Astrocyte (in vitro differentiated cells and primary cell): ENCODE data around the gene HNRNPUL2. TPM values are rescaled to one million over a fixed set of nuclear protein-coding genes. Genes with fewer than 3 reads are reported as not detected.

Experiments
- DNase-seq: peaks from one replicate; pipeline ENCODE4 v3.0.0-alpha.2; 2010; ENCODE audit warnings: low read depth
- FAIRE-seq: peaks from 2 replicates; lab custom pipeline; 2011; peaks lifted over from hg19 to GRCh38; lab: Jason Lieb, UNC
- H2AFZ ChIP-seq: 2 replicates; pipeline ENCODE4 v1.6.0; 2012; ENCODE audit warnings: low read depth, low read length, inconsistent platforms
- H3K27ac ChIP-seq: 2 replicates; pipeline ENCODE4 v1.5.1; 2011; ENCODE audit warnings: low read depth, low read length, inconsistent platforms
- H3K27me3 ChIP-seq: 2 replicates; pipeline ENCODE4 v1.6.0; 2011; ENCODE audit warnings: low read length, inconsistent platforms; ENCODE audit not compliant: insufficient read depth
- H3K36me3 ChIP-seq: 2 replicates; pipeline ENCODE4 v1.5.1; 2011; ENCODE audit warnings: low read length, inconsistent platforms; ENCODE audit not compliant: insufficient read depth
- H3K4me1 ChIP-seq: 2 replicates; pipeline ENCODE4 v1.5.1; 2011; ENCODE audit warnings: low read length, inconsistent platforms; ENCODE audit not compliant: insufficient read depth
- H3K4me2 ChIP-seq: 2 replicates; pipeline ENCODE4 v1.6.0; 2012; ENCODE audit warnings: low read length, inconsistent platforms
- H3K4me3 ChIP-seq: 2 replicates; pipeline ENCODE4 v1.5.1; 2011; ENCODE audit warnings: low read depth, mild to moderate bottlenecking, low read length, inconsistent platforms; ENCODE audit not compliant: insufficient read depth
- H3K79me2 ChIP-seq: 2 replicates; pipeline ENCODE4 v1.6.0; 2012; ENCODE audit warnings: mild to moderate bottlenecking, low read length, inconsistent platforms; ENCODE audit not compliant: insufficient read depth
- H3K9ac ChIP-seq: 2 replicates; pipeline ENCODE4 v1.6.0; 2012; ENCODE audit warnings: mild to moderate bottlenecking, low read length, inconsistent platforms
- H3K9me3 ChIP-seq: 2 replicates; pipeline ENCODE4 v1.5.1; 2012; ENCODE audit warnings: low read depth, mild to moderate bottlenecking, low read length, inconsistent platforms; ENCODE audit not compliant: insufficient read depth
- H4K20me1 ChIP-seq: 2 replicates; pipeline ENCODE4 v1.6.0; 2012; ENCODE audit warnings: low read length, inconsistent platforms; ENCODE audit not compliant: insufficient read depth
- H3K27ac Mint-ChIP-seq: one replicate; pipeline ENCODE4 v1.8.0; 2021; ENCODE audit warnings: mild to moderate bottlenecking, mixed read lengths; ENCODE audit not compliant: unreplicated experiment
- H3K27me3 Mint-ChIP-seq: one replicate; pipeline ENCODE4 v1.8.0; 2021; ENCODE audit warnings: low read depth, mixed read lengths; ENCODE audit not compliant: unreplicated experiment
- H3K36me3 Mint-ChIP-seq: one replicate; pipeline ENCODE4 v1.8.0; 2021; ENCODE audit warnings: low read depth, mixed read lengths; ENCODE audit not compliant: unreplicated experiment
- H3K4me1 Mint-ChIP-seq: one replicate; pipeline ENCODE4 v1.8.0; 2021; ENCODE audit warnings: low read depth, mixed read lengths; ENCODE audit not compliant: unreplicated experiment
- H3K4me3 Mint-ChIP-seq: one replicate; pipeline ENCODE4 v1.8.0; 2021; ENCODE audit warnings: mild to moderate bottlenecking, moderate library complexity, mixed read lengths; ENCODE audit not compliant: unreplicated experiment
- H3K9me3 Mint-ChIP-seq: one replicate; pipeline ENCODE4 v1.8.0; 2021; ENCODE audit warnings: mild to moderate bottlenecking, mixed read lengths; ENCODE audit not compliant: unreplicated experiment
- CTCF ChIP-seq: IDR thresholded peaks from 2 replicates; pipeline ENCODE4 v1.5.1; 2011; ENCODE audit warnings: low read depth, mild to moderate bottlenecking, inconsistent platforms, low read length, moderate library complexity; ENCODE audit not compliant: insufficient read depth
- EZH2 ChIP-seq: IDR thresholded peaks from 2 replicates; pipeline ENCODE4 v1.6.1; 2012; ENCODE audit warnings: mild to moderate bottlenecking, low read length, inconsistent platforms; ENCODE audit not compliant: insufficient read depth
- total RNA-seq: library from RNA; stranded (reverse); gene quantifications from 2 replicates; pipeline ENCODE4 v1.2.1, GENCODE V29; 2021

Gene HNRNPUL2
- total RNA-seq, 1 donor from 2014 or later: 40.0 TPM

- no peak overlapping the region for H3K27ac Mint-ChIP-seq
- no peaks in the 10 kb centered on the region for H3K9me3 Mint-ChIP-seq
- Histone ChIP-seq H3K4me3 (no peak overlapping the region), H3K27me3 (no peaks in the 10 kb centered on the region), H3K4me1 (peaks cover 13% of the 10 kb centered on the region), H4K20me1 (no peaks in the 10 kb centered on the region), H3K4me2 (no peak overlapping the region), H3K36me3 (no peaks in the 10 kb centered on the region), H3K79me2 (peaks cover 22% of the 10 kb centered on the region), H3K9ac (no peak overlapping the region), H3K9me3 (no peaks in the 10 kb centered on the region), H2AFZ (no peak overlapping the region), H3K27ac (no peak overlapping the region)
- H3K36me3 Mint-ChIP-seq: peaks cover 1% of the 10 kb centered on the region
- TF ChIP-seq EZH2 (no peak), CTCF (no peak)
- DNase-seq (no peak), FAIRE-seq (no peak)
- no peaks in the 10 kb centered on the region for H3K27me3 Mint-ChIP-seq
- H3K4me3 Mint-ChIP-seq: no peak overlapping the region
- H3K4me1 Mint-ChIP-seq: peaks cover 6% of the 10 kb centered on the region
Measured at GRCh38 chr11:62757846-62758788, 30.9 kb upstream of the HNRNPUL2 start.

- no peak for DNase-seq
- H3K4me1 ChIP-seq: peaks cover 4% of the 10 kb centered on the region
- H3K27me3 ChIP-seq: no peaks in the 10 kb centered on the region
- Mint-ChIP-seq H3K27me3 (no peaks in the 10 kb centered on the region), H3K4me3 (no peak overlapping the region), H3K9me3 (no peaks in the 10 kb centered on the region), H3K27ac (no peak overlapping the region), H3K4me1 (peaks cover 2% of the 10 kb centered on the region), H3K36me3 (peaks cover 2% of the 10 kb centered on the region)
- H3K4me3 ChIP-seq: no peak overlapping the region
- no peak overlapping the region for H3K4me2 ChIP-seq
- no peak overlapping the region for H2AFZ ChIP-seq
- H3K9me3 ChIP-seq: no peaks in the 10 kb centered on the region
- FAIRE-seq: no peak
- TF ChIP-seq CTCF: no peak
- no peak for TF ChIP-seq EZH2
- peaks cover 19% of the 10 kb centered on the region for H3K79me2 ChIP-seq
- no peaks in the 10 kb centered on the region for H3K36me3 ChIP-seq
- no peak overlapping the region for H3K9ac ChIP-seq
- H3K27ac ChIP-seq: no peak overlapping the region
- no peaks in the 10 kb centered on the region for H4K20me1 ChIP-seq
Measured at GRCh38 chr11:62755086-62755615, 27.9 kb upstream of the HNRNPUL2 start.
